PFSK-1 (cell line): ENCODE results near the gene SCYGR2.

Source experiments
- POLR2AphosphoS5 ChIP-seq: IDR thresholded peaks from 2 replicates; pipeline ENCODE4 v1.6.1; 2012; ENCODE audit warnings: low read depth, mild to moderate bottlenecking, control low read depth, low read length, moderate library complexity
- SIN3A ChIP-seq: IDR thresholded peaks from 2 replicates; pipeline ENCODE4 v1.6.1; 2012; ENCODE audit warnings: mild to moderate bottlenecking, low read length, moderate library complexity, borderline replicate concordance; ENCODE audit not compliant: insufficient read depth

DNA sequence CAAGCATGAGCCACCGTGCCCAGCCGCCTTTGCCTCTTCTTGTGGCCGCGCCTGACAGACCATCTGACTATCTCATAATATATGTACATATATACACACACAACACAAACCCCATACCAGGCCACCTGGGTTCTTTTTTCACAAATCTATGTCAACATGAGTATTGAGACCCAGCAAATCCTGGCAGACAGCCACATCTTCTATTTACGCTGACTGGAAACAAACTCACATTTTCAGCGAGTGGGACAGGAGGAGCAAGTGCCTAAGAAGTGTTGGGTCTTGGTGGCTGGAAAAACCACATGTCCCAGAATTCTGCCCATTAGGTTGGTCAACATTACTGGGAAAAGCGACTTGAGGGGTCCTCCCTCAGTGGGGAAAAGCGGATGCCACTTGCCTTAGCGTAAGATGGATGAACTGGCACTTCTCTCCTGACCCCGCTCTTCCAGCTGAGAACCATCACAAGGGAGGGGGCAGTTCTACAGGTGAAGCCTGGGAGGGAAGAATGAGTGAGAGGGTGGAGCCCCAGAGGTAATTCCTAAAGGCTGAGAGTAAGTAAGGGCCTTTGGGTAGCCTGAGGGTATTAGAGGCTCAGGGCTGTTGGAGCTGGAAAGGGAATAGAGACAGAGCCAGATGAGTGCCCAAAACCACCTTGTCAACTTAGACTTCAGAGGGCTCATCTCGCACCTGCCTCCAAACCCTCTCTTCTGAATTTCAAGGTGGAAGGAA is 14.0 kb downstream of the SCYGR2 start:
- no peak for TF ChIP-seq POLR2AphosphoS5
- no peak for TF ChIP-seq SIN3A
